ENCODE data around the gene POU4F1. TPM values are rescaled to one million over a fixed set of nuclear protein-coding genes. Genes with fewer than 3 reads are reported as not detected.
A peak's percentile ranks its signal among the peaks of the same experiment; 100 is the strongest.

Gene POU4F1
- total RNA-seq, 1 experiment from 2014 or later = not detected

DNA sequence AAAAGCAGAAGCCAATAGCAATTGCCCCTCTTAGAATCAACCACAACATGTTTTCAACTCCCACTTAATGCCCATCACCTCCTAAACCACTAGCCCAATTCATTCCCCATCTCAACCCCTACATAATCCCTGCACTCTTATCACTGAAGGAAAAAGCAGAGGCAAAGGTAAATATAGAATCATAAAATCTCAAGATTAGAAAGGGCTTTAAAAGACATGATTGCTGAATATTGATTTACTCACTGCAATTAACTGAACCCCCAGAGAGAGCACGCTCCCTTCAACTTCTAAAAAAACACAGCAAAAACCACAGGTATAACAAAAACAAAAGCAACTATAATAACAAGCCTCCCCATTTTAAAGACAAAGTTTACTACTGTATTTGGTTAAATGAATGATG, 15.1 kb upstream of the POU4F1 start:
- DNase-seq (ENCODE audit: low read depth in 1 of 2, low spot score in 2 of 2) = no peak
- H3K4me3 ChIP-seq = no peak overlapping the region
- H3K36me3 ChIP-seq = peaks cover 23% of the 10 kb centered on the region
- no peaks in the 10 kb centered on the region for H3K4me1 ChIP-seq (replicated peaks)
- H3K27me3 ChIP-seq (replicated peaks) = no peaks in the 10 kb centered on the region
- no peak overlapping the region for H3K27ac ChIP-seq
- H3K9me3 ChIP-seq (replicated peaks) = no peaks in the 10 kb centered on the region

DNA sequence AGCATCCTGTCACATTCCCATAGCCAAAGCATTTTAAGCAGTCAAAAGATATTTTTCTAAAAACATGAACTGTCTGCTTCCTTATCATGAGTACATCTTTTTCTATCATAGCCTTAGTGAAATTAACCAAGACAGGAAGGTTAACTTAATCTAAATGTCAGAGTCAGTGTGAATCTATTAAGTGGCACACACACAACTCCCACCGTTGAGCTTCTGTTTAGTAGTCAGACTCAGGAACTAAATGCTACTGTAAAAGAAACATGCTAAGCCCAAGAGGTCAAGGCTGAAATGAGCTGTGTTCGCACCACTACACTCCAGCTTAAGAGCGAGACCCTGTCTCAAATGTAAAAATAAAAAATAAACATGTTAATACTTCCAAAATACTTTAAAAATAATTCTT, 7.7 kb upstream of the POU4F1 start:
- no peak for DNase-seq (ENCODE audit: low read depth in 1 of 2, low spot score in 2 of 2)
- peaks cover 7% of the 10 kb centered on the region for H3K4me1 ChIP-seq (replicated peaks)
- peaks cover 39% of the 10 kb centered on the region for H3K27me3 ChIP-seq (replicated peaks)
- no peak overlapping the region for H3K27ac ChIP-seq
- peaks cover 7% of the 10 kb centered on the region for H3K36me3 ChIP-seq
- no peak overlapping the region for H3K4me3 ChIP-seq
- no peaks in the 10 kb centered on the region for H3K9me3 ChIP-seq (replicated peaks)

DNA sequence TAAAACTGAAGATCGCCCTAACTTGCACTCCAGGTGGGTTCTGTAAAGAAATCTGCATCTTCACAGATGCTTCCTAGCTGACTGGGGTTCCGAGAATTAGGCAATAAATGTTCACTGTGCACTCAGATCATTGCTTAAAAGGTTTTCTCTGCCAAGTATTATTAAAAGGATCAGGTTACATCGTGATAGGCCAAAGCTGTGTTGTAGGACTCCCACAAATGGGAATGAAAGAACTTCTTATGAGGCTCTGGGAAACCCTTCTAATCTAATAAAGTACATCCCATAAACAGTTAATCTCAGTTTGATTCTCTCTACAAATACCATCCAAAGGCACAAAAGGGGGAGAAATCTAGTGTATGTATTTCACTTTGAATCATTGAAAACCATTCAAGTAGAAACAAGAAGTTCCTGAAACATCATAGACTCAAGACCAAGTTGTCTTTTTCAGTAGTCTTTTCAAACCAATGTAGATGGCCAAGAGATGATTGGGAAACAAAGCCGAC, 7.1 kb upstream of the POU4F1 start:
- no peak overlapping the region for H3K27ac ChIP-seq
- H3K4me1 ChIP-seq (replicated peaks) = peaks cover 7% of the 10 kb centered on the region
- H3K4me3 ChIP-seq = no peak overlapping the region
- H3K27me3 ChIP-seq (replicated peaks) = peaks cover 39% of the 10 kb centered on the region
- peaks cover 1% of the 10 kb centered on the region for H3K36me3 ChIP-seq
- H3K9me3 ChIP-seq (replicated peaks) = no peaks in the 10 kb centered on the region
- DNase-seq (ENCODE audit: low read depth in 1 of 2, low spot score in 2 of 2) = no peak

DNA sequence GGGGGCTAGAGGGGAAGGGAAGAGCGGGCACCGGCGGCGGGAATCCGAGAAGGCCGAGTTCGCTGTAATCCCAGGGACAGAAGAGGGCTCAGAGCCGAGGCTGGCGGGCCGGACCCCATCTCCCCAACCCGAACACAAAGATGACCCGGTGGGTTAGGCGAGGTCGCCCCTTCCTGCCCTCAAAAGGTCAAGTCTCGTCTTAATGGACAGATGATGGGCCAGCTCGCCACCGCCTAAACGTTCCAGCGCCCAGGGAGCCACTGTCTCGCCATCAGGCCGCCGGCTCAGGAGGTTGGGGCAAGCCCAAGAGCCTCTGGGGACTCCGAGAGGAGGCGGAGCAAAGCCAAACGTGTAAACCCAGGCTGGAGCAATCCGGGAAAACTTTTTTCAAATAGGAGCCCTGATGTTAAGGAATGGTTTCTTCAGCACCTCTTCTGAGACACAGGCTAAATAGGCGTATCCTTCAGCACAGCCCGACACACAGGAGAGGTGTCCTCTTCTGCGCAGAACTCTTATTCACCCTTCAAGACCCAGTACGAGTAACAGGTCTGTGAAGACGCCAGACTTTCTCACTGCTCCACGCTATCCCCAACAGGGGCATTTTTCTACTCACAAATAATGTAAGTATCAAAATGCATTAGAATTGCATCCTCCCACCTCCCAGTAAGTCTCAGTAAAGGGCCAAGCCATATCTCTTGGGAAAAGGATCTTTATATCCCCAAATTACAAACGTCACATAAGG, 6.3 kb upstream of the POU4F1 start:
- Histone ChIP-seq H3K36me3 (no peaks in the 10 kb centered on the region), H3K27me3 (replicated peaks) (peaks cover 44% of the 10 kb centered on the region)
- DNase-seq (ENCODE audit: low read depth in 1 of 2, low spot score in 2 of 2) = no peak

DNA sequence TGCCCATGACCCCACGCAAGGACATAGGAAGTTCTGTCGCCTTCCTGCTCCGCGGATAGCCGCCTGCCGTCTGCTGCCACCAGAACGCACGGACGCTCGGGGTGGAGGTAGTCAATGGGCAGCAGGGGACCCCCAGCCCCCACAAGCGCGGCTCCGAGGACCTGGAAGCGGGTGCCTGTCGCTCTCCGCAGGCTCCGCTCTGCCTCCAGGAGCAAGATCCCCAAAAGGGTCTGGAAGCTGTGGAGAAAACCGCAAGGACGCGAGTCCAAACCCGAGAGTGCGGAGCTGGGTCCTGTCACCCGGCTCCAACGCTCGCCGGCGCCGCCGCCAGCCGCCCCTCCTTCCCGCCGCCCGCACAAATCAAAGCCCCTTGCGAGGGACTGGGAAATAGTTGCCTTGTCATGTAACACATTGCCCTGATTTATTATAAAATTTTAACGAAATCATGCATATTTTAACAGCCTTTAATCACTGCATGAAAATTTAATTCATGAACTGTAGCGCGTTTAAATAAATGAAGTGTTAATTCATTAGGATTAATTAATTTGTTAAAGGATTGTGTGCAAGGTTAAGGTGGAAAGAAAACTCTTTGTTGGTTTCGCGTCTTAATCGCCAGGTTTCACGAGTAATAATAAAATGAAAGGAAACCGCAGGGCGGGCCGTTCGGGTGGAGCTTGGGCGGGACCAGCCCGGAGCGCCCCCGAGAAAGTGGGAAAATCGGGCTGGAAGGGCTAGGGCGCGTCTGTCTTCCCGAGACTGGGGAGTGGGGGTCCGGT, 5.5 kb upstream of the POU4F1 start:
- no peak for DNase-seq (ENCODE audit: low read depth in 1 of 2, low spot score in 2 of 2)
- Histone ChIP-seq H3K4me3 (no peak overlapping the region; the same call in 1 of the 2 replicates), H3K27me3 (replicated peaks) (peaks cover 52% of the 10 kb centered on the region), H3K36me3 (no peaks in the 10 kb centered on the region), H3K27ac (no peak overlapping the region), H3K4me1 (replicated peaks) (peaks cover 7% of the 10 kb centered on the region), H3K9me3 (replicated peaks) (no peaks in the 10 kb centered on the region)

More for the DNA sequence above, 6.3 kb upstream of the POU4F1 start:
- Histone ChIP-seq H3K27ac (no peak overlapping the region), H3K9me3 (replicated peaks) (no peaks in the 10 kb centered on the region), H3K4me3 (no peak overlapping the region), H3K4me1 (replicated peaks) (peaks cover 7% of the 10 kb centered on the region)

DNA sequence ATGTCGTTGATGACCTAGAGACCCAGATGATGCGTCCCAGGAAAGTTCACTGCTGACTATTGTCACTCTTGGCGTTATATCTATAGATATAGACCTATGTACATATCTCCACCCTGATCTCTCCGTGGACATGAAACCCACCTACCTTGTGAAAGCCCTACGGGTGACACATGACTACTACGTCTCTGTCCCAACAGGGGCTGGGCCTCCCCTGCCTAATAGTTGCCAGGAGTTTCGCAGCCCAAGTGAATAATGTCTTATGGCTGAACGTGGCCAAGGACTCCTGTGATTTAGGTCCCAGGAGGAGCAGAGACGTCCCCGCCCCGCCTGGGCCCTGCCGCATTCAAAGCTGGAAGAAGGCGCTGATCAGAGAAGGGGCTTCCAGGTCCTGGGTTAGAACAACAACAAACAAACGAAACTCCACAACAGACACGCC, 4.9 kb upstream of the POU4F1 start:
- no peak overlapping the region for H3K4me3 ChIP-seq
- peaks cover 58% of the 10 kb centered on the region for H3K27me3 ChIP-seq (replicated peaks)
- DNase-seq (ENCODE audit: low read depth in 1 of 2, low spot score in 2 of 2) = no peak

DNA sequence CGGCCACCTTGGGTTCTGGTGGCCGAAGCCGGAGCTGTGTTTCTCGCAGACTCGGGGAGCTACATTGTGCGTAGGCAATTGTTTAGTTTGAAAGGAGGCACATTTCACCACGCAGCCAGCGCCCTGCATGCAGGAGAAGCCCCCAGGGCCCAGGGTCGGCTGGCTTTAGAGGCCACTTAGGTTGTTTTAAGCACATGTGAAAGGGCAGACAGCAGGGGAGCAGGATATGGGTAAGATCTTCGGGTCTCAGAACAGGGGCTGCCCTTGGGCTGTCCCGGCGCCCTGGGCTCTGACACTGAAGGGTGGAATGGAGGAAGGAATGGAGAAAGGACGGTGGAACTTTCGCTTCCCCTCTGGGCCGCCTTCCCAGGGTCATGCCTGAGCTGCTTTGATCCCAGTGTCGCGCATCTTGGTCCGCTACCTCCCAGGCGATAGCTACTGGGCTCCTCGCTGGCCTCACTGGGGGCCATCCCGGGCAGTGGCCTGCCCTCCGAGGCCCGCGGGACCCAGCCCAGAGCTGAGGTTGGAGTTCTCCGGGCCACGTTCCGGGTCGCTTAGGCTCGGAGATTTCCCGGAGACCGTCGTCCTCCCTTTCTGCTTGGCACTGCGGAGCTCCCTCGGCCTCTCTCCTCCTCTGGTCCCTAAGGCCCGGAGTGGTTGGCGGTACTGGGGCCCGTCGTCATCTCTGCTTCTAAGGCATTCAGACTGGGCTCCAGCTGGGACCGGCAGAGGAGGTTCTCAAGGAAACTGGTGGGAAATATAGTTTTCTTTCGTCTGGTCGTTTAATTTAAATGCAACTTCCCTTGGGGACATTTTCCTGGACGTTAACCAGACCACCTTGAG, 4.3 kb upstream of the POU4F1 start:
- no peaks in the 10 kb centered on the region for H3K9me3 ChIP-seq (replicated peaks)
- no peak for DNase-seq (ENCODE audit: low read depth in 1 of 2, low spot score in 2 of 2)
- H3K27me3 ChIP-seq (replicated peaks) = peaks cover 64% of the 10 kb centered on the region
- no peaks in the 10 kb centered on the region for H3K36me3 ChIP-seq
- H3K4me1 ChIP-seq (replicated peaks) = peaks cover 18% of the 10 kb centered on the region
- H3K27ac ChIP-seq = no peak overlapping the region
- H3K4me3 ChIP-seq = no peak overlapping the region

More for the DNA sequence above, 4.9 kb upstream of the POU4F1 start:
- no peaks in the 10 kb centered on the region for H3K36me3 ChIP-seq
- no peaks in the 10 kb centered on the region for H3K9me3 ChIP-seq (replicated peaks)
- H3K4me1 ChIP-seq (replicated peaks) = peaks cover 12% of the 10 kb centered on the region
- H3K27ac ChIP-seq = no peak overlapping the region

DNA sequence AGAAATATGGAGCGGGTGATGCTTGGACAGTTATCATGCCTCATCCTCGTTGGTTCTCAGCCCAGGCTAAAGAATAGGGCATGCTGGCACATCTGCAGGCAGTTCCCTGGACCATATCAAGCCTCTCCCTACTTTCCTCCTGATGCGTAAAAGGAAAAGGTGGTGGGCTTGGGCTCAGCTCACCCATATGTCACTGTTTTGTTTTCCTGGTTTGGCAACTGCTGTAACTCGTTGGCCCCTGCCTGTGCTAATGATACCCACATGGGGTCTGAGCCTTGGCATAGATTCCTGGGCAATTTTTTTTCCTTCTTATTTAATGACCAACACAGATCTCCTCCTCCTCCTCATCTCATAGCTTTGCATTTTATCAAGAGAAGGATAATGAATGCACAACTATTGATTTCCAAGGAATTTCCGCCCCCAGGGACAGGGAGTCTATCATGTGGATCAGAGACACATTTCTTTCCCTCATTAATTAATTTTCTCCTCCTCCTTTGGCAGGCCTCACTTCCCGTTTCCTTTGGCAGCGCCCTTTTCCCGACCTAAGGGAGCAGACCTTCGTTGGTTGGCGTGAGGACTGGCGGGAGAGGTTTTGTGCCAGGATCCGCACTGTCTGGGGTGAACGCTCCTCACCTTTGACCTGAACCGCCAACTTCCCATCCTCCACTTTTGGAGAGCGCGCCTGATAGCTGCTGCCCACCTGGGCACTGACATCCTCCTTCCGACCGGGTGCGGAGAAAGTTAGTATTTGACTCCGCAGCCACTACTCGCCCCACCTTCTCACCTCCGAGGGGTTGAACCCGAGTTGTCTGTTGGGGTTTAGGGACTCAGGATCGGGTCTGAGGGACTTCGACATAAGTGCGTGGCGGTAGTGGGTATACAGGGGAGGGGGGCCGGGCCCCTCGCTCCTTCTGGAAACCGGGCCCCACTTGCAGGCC, 3.4 kb upstream of the POU4F1 start:
- H3K4me1 ChIP-seq (replicated peaks) = peaks cover 23% of the 10 kb centered on the region
- no peaks in the 10 kb centered on the region for H3K9me3 ChIP-seq (replicated peaks)
- H3K27ac ChIP-seq = no peak overlapping the region
- H3K36me3 ChIP-seq = no peaks in the 10 kb centered on the region
- H3K4me3 ChIP-seq = no peak overlapping the region
- H3K27me3 ChIP-seq (replicated peaks) = peaks cover 69% of the 10 kb centered on the region
- no peak for DNase-seq (ENCODE audit: low read depth in 1 of 2, low spot score in 2 of 2)

DNA sequence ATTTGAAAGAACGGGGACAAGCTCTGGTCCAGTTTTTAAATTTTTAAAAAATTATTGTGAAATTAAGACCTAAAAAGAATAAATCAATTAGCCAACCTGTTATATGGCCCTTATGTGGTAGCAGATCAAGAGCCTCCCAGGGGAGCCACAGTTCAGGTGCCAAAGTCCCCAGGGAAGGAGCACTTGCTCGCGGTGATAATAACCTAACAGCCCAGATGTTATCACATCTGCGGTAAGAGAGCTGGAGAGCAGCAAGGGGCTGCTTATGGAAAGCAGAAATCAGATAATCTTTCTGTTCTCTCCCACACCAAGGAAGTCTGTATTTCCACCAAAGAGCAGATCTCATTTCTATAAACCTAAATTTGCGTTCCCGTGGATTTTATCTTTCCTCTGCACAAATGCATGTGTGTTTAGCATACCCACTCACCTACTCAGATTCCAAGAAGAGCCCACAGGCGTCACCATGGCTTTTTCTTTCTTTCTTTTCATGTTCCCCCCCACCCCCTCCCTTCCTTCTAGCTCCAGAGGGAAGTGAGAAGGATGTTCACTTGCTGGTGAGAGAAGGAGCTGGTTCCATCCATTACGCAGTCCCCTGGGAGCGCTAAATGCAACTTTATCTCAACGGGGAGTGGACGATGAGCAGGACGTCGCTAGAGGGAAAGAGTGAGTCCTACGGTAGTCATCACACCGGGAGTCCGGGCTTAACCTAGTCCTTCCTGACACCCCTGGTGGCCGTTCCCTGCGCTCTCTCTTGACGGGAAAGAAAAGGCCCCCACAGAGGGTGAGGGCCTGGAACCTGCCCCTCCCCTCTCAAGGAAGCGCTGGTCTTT, 1.6 kb upstream of the POU4F1 start:
- H3K27me3 ChIP-seq (replicated peaks) = peaks cover 71% of the 10 kb centered on the region
- no peak for DNase-seq (ENCODE audit: low read depth in 1 of 2, low spot score in 2 of 2)
- peaks cover 23% of the 10 kb centered on the region for H3K4me1 ChIP-seq (replicated peaks)
- no peak overlapping the region for H3K27ac ChIP-seq
- H3K9me3 ChIP-seq (replicated peaks) = no peaks in the 10 kb centered on the region
- H3K36me3 ChIP-seq = no peaks in the 10 kb centered on the region
- no peak overlapping the region for H3K4me3 ChIP-seq

DNA sequence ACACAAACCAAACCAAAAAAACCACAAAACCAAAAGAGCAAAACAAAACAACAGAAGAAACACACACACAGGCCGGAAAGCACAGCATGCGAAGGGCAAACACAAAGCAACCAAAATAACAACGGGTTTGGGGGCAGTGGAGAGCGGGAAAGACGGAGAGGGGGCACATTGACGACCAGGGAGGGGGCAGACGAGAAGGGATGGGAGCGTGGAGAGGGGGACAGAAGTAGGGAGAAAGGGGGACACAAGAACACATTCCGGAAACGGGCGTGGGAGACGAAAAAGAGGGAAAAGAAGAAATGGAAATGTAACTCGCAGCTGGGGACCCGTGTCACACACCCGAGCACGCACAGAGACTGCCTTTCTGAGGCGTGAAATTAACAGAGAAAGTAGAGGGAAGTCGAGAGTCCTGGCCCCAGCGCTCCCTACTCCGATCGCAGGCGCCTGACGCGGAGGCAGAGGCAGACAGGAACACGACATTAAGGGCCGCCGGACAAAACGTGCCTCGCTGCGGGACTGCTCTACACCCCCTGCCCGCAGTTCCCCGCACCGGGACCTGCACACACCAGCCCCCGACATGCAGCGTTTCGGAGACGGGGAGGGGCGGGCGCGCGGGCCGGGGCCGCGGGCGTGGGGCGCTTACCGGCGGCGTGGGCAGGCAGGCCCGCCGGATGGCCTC, 652 bp downstream of the POU4F1 start:
- peak overlapping the region; percentile 36 for H3K4me3 ChIP-seq

DNA sequence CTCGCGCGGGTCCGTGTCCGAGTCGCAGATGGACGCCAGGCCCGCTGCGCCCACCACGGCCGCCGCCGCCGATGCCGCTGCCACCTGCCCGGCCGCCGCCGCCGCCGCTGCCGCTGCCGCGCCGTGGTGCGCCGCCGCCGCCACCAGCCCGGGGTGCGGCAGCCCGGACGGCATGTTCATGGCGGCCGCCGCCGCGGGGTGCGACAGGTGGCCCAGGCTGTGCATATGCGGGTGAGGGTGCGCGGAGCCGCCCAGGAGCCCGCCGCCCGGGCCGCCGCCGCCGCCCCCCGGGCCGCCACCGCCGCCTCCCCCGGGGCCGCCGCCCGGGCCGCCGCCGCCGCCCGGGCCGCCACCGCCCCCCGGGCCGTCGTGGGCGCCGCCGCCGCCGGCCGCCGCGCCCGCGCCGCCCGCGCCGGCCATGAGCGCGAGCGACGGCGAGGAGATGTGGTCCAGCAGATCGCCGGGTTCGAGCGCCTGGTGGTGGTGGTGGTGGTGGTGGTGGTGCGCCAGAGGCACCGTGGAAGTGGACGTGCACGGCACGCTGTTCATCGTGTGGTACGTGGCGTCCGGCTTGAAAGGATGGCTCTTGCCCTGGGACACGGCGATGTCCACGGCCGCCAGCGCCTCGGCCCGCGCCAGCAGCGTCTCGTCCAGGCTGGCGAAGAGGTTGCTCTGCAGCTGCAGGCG, 1.3 kb downstream of the POU4F1 start:
- H3K36me3 ChIP-seq = no peaks in the 10 kb centered on the region
- peaks cover 16% of the 10 kb centered on the region for H3K4me1 ChIP-seq (replicated peaks)
- no peak for DNase-seq (ENCODE audit: low read depth in 1 of 2, low spot score in 2 of 2)
- no peak overlapping the region for H3K27ac ChIP-seq
- H3K27me3 ChIP-seq (replicated peaks) = peaks cover 77% of the 10 kb centered on the region
- H3K9me3 ChIP-seq (replicated peaks) = no peaks in the 10 kb centered on the region
- H3K4me3 ChIP-seq = no peak overlapping the region

More for the DNA sequence above, 652 bp downstream of the POU4F1 start:
- Histone ChIP-seq H3K27ac (no peak overlapping the region), H3K4me1 (replicated peaks) (peaks cover 16% of the 10 kb centered on the region), H3K36me3 (no peaks in the 10 kb centered on the region), H3K9me3 (replicated peaks) (no peaks in the 10 kb centered on the region), H3K27me3 (replicated peaks) (peaks cover 71% of the 10 kb centered on the region)
- DNase-seq (ENCODE audit: low read depth in 1 of 2, low spot score in 2 of 2) = no peak
